Left forelimb (tissue), 1 donor: ENCODE measurements around the gene CTNNA1.

Source experiments
- DNase-seq: peaks from one replicate; pipeline ENCODE4 v3.0.0-alpha.2; 2018; ENCODE audit warnings: low spot score

The CTNNA1 gene

DNA sequence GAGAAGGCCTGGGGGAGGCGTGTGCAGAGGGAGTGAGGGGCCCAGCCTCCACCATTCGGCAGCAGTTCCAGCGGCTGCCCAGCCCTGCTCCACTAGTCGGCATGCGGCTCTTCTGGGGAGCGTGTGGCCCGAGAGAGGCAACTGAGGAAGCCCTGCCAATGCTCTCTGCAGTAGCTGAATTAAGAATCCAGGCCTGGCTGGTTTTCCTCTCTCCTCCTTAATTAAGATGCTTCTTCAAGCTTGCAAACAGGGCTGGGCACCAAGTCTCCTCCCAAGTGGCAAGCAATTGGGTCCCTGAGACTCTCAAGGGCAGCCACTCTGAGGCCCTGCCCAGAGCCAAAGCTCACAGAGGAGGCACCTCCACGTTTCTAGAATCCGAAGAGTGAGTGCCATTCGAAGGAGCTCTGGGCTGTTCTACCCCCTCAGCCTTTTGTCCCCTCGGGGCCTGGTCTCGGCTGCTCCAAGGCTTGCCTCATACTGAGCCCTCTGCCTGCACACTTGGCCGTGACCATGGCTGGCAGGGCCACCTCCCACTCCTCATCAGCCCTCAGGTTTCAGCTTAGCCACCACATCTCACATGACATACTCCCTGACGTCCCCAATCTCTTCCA, 197.3 kb downstream of the CTNNA1 start:
- no peak for DNase-seq

DNA sequence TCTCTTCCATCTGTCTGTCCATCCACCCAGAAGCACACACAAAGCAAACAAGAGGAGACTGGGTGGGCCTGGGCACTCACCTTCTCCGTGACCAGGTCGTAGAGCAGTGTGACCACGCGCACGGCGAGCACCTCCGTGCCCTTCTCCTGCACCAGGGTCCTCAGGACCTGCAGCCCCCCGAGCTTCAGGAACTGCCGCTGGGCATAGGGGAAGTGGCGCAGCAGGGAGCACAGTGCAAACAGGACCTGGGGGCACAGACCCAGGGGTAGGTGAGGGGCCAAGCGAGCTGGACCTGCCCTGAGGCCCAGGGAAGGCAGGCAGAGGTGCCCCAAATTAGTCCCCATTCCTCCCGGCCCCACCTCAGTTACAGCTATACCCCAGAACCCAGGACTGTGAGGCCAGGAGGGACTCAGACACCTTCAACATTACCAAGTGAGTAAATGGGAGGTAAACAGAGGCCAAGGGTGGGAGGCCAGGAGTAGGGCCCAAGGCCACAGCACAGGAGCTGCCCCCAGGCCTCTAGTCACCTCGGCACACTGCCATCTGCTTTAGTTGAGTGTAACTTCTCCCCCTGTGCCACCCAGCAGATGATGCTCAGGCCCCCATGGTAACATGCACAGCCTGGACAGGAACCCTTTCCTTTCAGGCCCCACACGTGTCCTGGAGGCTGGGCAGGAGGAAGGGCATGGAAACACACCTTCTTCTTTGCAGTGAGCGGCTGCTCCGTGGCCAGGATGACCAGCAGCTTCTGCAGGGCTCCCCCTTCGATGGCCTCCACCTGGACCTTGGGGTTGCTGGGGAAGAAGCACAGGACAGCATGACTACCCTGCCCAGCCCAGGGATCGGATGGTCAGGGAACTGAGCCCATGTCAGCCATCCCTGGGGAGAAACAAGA, 198.1 kb downstream of the CTNNA1 start:
- no peak for DNase-seq

DNA sequence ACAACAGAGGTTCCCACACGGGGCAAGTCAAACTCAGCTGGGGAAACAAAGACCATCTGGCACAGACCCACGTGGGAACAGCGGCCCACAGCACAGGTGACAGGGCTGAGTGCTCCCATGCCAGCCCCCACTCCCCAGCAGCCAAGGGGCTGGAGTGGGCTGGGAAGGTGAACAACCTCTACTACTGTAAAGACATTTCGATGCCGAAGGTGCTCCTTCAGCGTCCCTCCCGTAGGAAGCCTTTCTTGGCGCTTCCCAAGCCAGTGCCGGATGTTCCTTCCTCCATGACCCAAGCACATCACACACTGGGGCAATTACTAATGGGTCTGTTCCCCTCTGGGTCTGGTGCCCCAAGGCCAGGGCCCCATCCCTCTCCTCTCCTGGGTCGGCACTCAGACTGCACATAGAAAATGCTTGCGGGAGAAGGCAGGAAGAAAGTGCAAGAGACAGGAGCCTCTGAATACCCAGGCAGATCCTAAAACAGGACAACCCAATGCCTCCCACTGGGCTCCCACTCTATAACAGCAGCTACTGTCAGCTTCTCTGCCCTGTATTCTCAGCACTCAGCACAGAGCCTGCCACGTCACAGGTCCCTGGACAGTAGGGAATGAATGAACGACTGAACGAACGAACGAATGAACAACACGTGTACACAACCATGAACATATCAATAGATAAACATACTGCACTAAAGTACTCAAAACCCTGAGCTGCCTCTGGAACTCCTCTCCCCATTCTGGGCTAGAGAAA, 198.9 kb downstream of the CTNNA1 start:
- no peak for DNase-seq

DNA sequence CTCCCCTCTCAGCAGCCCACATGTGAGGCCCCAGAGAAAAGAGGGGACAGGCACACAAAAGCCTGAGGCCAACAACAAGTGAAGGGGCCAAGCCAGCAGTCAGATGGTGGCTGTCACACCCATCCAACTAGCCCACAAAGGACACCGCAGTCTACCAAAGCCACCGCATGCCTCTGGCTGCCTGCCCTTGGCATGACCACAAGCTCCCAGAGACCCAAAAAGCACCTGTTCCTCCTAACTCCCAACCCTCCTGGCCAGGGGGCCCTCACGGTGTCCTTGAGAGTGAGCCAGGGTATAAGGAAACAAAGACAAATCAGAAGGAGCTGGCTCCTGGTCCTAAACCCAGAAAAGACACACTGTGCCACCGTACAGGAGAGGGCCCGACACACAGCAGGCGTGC, 199.7 kb downstream of the CTNNA1 start:
- no peak for DNase-seq

DNA sequence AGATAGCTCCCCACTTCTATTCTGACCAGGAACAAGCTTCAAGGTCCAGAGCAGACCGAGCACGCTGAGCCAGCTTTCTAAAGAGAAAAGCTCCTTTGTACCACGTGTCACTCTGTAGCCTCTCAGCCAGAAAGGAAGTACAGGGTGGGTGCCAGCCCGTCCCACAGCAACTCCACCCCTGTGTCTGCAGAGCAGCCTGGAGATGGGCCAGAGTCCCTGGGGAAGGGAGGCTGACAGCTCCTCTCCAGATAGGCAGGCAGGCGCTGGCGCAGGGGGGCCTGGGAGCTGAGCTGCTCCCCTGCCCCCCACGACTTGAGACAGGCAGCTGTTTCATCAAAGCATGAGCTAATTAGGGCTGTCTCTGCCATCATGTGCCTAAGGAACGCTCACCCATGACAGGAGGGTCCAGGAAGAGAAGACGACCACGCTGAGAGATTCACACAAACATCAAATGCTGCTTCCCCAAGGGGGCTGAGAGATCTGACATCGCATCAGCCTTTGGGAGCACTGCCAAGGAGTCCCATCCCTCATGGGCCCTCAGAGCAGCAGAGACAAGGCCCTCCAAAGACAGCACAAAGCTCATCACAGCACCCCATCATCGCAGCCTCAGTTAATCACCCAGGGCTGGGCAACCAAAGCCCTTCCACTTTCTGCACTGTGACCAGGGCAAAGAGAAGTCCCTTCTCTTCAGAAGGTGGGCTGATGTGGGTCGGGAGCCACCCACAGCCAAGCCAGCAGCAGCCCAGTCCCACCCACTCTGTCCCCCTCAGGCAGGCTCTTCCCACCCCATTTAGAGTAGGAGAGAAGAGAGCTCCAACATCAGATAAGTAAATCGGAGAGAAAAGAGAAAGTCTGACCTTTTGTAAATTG, 200.4 kb downstream of the CTNNA1 start:
- DNase-seq, result no peak

DNA sequence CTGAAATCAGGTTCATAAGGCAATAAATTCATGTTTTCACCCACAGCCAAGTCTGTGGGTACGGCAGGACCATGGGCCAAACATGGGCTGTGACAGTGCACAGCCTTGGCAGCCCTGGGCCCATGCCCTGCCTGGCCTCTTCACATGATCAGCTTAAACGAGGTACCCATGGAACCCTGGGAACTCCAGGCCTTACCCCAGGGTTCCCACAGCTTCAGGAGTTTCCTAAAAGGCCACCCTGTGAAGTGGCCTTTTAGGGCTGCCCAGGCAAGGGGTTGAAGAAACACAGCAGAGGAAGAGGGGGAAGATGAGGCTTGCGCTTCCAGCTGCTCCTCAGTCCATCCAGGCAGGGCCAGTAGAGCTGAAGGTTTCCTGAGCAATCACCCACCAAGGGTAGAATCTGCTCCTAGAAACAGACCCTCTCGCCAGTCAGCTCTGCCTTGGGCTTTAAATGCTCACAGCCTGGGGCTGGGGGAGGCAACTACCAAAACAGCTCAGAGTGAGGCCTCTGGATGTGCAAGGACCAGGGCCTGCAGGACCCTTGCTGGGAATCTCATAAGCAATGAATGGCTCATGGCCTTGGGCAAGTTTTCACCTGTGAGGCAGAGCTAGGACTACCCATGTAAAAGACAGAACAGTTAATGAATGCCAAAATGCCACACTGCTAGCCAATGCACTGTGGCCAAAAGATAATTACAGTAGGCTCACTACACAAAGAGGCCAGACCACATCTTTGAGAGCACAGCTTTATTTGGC, 201.2 kb downstream of the CTNNA1 start:
- peak; percentile 42 for DNase-seq

DNA sequence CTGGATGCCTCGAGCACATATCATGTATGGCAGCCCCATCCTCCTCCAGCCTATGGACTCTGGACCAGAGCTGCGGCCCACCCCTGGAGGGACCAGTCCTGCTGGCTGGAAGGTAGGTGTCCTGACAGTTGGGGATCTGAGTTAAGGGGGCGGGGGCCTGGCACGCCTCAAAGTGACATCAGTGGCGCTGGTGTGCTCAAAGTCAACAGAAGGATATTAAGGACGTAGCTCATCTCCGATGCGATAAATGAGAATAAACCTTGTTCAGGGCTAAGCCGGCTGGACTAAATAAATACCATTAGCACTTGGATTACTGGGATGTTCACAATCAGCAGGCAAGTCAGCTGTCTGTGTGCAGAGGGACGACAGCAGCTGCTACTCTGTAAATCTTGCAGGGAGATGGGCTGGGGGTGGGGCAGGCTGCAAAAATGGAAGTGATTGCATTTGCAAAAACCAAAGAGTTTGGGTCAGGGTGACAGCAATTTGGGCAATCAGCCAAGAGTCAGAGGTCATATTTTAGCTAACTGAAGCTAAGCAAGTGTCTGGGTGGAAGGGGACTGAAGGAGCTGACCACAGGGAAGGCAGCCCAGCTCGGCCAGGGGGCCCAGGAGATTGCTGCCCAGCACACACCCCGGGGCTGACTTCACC, 201.9 kb downstream of the CTNNA1 start:
- DNase-seq, result peak; percentile 67

DNA sequence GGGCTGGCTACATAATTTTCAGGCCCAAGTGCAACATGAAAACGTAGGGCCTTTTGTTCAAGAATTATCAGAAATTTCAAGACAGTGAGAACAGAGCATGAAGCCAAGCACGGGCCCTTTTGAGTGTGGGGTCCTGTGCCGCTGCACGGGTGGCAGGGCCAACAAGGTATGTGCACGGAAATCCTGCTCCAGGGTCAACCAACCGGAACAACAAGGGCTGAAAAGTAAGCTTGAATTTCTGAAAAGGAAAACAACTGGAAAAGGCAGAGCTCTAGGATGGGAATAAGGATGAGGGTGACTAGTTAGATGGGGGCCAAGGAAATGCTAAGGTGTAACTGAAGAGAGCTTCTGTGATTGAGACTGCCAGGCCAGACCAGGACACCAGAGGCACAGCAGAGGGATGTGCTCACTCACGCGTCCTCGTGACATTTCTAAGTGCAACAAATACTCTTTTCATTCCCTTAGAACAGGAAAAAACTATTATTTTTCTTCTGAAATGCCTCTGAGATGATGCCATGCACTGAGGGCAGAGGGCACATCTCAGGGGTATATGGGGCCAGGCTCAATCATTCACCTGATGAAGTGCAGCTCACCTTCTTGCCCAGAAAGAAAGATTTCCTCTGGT, 202.6 kb downstream of the CTNNA1 start:
- no peak for DNase-seq

DNA sequence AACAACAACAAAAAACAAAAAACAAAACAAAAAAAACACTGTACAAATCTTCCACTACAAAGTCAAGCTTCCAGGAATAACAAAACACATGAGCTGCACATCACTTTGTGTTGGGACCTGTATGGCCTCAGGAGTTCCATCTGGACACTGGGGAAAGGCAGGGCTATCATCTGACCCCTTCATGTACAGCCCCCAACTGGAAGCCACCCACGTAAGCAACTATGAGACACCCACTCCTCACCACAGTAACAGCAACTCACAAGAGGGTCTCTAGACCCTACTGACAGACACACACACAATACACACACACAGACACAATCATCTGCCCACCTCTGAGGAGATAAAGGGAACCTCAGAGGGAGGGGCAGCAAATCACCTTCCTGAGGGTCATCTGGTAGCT, 203.6 kb downstream of the CTNNA1 start:
- DNase-seq, result peak; percentile 42

DNA sequence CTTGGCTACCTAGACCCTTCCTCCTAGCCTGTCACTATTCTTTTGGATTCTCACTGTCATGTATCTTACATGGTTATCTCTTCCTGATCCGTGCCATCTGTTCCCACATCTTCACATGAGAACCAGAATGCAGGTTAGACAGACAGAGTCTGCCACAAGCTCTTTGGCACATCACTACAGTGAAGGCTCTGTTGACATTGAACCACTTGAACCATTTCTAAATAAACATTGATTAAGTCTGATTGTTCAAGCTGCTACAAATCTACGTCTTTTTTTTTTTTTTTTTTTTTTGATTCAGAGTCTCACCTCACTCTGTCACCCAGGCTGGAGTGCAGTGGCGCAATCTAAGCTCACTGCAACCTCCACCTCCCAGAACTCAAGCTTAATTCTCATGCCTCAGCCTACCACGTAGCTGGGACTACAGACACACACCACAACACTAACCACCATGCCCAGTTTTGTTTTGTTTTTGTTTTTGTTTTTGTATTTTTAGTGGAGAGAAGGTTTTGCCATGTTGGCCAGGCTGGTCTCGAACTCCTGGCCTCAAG, 207.0 kb downstream of the CTNNA1 start:
- no peak for DNase-seq

DNA sequence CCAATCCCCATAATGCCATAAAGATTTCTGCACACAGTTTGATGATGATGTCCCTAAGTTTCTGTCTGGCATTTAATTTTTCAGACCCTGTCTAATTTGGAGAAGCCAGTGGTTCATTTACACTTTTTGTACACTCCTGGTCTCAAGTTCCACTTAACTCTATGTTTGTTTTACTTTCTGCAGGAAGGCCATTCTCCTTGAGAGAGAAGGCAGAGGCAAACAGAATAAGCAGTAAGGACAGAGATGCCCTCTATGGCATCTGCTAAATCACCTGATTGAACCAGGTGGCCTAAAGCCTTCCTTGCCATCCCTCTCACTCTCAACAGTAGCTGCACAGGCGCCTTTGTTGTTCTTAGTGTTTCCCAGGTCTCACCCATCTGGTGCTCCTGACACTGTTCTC, 208.0 kb downstream of the CTNNA1 start:
- DNase-seq, result no peak

DNA sequence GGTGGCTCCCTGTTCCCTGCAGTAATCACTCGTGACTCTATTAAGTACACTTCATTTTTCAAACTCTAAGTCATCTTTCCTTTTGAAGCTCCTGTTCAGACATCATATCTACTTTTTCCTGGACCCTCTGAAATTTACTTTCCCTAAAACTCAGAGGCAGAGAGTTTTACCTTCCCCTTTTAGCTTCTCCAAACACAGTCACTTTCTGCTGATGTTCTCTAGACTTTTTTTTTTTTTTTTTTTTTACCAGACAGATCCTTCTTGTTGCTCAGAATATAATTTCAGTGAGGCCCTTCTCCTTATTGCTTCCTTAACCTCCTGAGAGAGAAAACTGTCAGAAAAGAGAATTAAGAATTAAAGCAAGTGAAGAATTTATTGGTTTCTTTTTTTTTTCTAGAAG, 208.5 kb downstream of the CTNNA1 start:
- no peak for DNase-seq

DNA sequence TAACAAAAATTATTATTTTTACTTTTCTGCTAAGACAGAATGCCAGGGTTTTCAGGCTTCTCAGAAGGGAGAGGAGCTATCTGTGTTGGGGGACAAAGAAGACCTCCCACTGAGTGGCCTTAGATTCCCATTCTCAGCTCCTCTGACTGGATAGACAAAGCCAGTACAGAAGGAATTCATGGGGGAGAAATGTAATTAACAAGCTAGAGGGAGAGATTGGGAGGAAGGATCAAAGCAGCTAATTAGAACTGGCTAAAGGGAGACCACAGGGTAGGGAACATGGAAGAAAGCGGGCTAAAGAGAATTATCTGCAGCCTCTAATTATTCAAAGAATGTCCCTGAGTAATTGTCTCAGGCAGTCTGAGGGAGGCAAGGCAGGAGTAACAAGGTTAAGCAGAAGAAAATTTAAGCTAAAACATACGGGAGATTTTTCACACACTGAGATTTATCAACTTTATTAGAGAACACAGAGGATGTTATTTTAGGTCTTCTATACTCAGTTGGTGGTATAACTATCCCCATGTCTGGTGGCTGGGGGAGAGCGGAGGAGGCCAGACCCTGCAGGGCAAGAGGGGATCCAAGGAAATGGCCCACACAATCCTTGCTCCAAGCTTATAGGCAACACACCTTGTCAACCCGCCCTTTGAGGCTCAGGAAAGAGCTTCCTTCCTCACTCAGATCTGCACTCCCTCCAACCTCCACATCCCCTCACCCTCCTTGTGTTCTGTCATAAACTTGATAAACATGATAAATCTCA, 209.6 kb downstream of the CTNNA1 start:
- peak; percentile 23 for DNase-seq

DNA sequence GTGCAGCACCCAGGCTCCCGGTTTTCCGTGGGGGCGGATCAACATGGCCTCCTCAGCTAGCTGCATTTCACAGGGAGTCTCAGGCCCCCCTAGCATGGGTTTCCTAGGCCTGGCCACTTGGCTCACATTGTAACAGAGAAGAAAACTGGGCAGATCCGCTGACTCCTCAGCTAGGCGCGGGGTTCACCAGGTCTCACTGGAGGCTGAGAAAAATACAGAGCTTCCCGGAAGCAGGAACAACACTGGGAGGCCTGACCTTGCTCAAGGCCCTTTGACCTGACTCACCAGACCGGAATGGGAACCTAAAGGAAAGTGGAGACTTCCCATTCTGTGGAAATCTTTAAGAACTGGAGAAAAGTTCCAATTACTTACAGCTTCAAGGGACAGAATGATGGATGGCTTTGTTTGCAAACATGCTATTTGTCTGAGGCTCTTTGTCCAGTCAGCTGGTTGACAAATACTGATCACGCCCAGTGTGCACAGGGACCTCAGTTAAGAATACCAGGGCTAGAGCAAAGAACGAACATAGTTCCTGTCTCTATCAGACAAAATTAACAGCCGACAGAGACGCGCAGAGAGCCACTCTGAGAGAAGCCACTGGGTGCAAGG, 210.6 kb downstream of the CTNNA1 start:
- no peak for DNase-seq

DNA sequence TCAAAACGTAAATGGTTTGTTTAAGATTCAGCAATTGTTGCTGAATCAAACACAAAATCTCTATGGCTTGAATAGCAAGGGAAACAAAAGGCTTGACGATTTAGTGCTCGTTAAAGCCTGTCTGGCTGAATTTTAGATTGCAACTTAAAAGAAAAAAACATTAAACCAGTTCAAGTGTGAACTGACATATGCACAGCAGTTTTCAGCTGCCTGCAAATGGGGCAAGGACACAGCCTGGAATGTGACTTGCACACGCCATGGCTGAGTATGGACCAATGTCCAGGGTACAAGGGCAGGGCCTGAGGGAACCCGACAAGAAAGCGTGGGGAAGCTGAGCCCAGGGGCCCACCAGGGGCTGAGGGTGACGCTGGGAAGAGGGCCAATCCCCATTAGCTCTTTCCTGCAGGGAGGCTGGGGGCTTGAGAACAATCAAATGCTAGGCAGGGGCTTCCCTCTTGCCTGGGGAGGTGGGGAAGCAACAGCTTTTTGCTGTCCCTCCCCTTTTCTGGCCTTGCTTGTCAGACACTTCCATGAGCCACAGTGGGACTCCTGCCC, 211.5 kb downstream of the CTNNA1 start:
- DNase-seq, result no peak

DNA sequence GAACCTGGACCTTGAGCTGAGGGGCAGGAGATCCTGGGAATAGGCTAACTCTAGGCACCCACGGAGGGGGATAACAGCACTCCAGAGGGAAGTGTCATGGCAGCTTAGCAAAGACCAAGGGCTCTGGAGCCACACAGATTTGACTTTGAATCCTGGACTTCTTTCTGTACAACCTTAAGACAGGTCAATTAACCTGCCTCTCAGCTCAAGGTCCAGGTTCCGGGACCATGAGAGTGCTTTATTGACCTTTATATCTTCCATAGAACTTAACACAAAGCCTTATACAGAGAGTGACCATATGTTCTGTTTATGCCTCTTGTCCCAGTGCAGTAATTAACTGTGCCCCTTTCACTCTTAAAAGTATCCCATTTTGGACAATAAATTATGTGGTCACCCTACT, 212.4 kb downstream of the CTNNA1 start:
- DNase-seq, result no peak

DNA sequence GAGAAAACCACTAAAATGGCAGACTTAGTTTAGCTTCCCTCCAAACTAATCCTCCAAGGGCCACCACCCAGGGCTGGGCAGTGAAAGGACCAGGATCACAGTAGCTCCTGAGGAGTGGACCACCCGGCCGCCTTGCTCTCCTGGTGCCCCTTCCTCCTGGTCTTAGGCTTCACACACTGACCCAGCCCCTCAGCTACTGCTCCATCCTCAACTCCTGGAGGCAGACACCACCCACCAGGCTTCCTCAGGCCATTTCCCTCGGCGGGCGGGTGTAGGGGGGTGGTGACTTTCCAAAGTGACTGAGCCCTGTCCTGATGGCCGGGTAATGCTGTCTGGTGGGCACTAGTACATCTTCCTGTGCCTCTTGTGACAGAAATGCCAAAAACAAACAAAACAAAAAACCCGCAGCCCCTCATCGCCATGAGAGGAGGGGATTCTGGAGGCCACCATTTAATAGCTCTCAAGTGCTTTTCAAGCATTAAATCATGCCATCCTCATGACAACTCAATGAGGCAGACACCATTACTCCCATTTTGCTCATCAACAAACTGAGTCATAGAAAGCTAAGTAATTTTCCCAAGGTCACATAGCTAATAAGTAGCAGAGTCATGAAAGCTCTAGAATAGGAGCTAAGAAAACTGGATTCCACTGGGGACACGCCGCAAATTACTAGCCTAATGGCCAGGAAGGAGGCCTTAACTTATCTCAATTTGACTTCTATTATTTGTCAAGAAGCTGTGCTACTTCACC, 213.2 kb downstream of the CTNNA1 start:
- no peak for DNase-seq
